Measurements from ENCODE around the gene ACTL7B.

DNA sequence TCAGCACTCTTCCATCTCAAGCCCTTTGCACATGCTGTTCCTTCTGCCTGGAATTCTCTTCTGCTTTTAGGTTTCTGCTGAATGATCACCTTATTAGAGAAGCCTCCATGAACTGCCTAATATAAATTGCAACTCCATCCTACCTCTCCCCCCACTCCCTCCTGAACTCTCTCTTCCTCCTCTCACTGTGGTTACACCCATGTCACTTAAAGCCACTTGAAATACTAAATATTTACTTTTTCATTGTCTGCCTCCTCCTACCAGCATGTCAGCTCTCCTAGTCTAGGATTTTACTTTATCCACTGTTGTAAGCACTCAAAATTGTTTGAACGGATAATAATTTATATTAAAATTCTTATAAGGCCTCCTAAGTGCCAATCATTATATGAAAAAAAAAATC is 43.8 kb downstream of the ACTL7B start:
- TF ChIP-seq, protein P1, sequence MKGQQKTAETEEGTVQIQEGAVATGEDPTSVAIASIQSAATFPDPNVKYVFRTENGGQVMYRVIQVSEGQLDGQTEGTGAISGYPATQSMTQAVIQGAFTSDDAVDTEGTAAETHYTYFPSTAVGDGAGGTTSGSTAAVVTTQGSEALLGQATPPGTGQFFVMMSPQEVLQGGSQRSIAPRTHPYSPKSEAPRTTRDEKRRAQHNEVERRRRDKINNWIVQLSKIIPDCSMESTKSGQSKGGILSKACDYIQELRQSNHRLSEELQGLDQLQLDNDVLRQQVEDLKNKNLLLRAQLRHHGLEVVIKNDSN (IDR thresholded peaks at IDR 0.05) = no peak
- no peak for TF ChIP-seq YY1 (IDR thresholded peaks at IDR 0.05; ENCODE audit: low read depth)
- TF ChIP-seq EP300 (IDR thresholded peaks at IDR 0.05; ENCODE audit: borderline replicate concordance) = no peak
- no peak for TF ChIP-seq RAD21 (IDR thresholded peaks at IDR 0.05; ENCODE audit: low read depth)
- no peak for TF ChIP-seq CREB1 (IDR thresholded peaks at IDR 0.05; ENCODE audit: low read depth)
- no peak for TF ChIP-seq TAF1 (IDR thresholded peaks at IDR 0.05; ENCODE audit: low read depth)
- TF ChIP-seq, protein P2, sequence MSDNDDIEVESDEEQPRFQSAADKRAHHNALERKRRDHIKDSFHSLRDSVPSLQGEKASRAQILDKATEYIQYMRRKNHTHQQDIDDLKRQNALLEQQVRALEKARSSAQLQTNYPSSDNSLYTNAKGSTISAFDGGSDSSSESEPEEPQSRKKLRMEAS (IDR thresholded peaks at IDR 0.05) = no peak
- TF ChIP-seq, protein P3, sequence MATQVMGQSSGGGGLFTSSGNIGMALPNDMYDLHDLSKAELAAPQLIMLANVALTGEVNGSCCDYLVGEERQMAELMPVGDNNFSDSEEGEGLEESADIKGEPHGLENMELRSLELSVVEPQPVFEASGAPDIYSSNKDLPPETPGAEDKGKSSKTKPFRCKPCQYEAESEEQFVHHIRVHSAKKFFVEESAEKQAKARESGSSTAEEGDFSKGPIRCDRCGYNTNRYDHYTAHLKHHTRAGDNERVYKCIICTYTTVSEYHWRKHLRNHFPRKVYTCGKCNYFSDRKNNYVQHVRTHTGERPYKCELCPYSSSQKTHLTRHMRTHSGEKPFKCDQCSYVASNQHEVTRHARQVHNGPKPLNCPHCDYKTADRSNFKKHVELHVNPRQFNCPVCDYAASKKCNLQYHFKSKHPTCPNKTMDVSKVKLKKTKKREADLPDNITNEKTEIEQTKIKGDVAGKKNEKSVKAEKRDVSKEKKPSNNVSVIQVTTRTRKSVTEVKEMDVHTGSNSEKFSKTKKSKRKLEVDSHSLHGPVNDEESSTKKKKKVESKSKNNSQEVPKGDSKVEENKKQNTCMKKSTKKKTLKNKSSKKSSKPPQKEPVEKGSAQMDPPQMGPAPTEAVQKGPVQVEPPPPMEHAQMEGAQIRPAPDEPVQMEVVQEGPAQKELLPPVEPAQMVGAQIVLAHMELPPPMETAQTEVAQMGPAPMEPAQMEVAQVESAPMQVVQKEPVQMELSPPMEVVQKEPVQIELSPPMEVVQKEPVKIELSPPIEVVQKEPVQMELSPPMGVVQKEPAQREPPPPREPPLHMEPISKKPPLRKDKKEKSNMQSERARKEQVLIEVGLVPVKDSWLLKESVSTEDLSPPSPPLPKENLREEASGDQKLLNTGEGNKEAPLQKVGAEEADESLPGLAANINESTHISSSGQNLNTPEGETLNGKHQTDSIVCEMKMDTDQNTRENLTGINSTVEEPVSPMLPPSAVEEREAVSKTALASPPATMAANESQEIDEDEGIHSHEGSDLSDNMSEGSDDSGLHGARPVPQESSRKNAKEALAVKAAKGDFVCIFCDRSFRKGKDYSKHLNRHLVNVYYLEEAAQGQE (IDR thresholded peaks at IDR 0.05; ENCODE audit: low read depth) = no peak
- TF ChIP-seq CEBPB (IDR thresholded peaks at IDR 0.05) = no peak
- TF ChIP-seq EGR1 (IDR thresholded peaks at IDR 0.05) = no peak
- no peak for TF ChIP-seq NFIC (IDR thresholded peaks at IDR 0.05)
- no peak for TF ChIP-seq FOXM1 (IDR thresholded peaks at IDR 0.05; ENCODE audit: borderline replicate concordance, low read depth)
- TF ChIP-seq TCF12 (IDR thresholded peaks at IDR 0.05; ENCODE audit: low read depth) = no peak
- no peak for TF ChIP-seq TEAD4 (IDR thresholded peaks at IDR 0.05)
